ENCODE measurements around the gene GABPB2.

GABPB2 gene

GRCh38 chr1:151165281-151165737 lies 94.7 kb downstream of the GABPB2 start:
- peak; percentile 62 for DNase-seq

- DNase-seq: peak; percentile 100
Observed at GRCh38 chr1:151165738-151166504, 95.4 kb downstream of the GABPB2 start, which contains the start of the genes LYSMD1 and SCNM1. TSS of gene LYSMD1 (minus strand) at chr1:151165902. CDS start at chr1:151165258, 644 bp downstream. TSS of gene SCNM1 (plus strand) at chr1:151166144. CDS start at chr1:151166153, 9 bp downstream.

DNA sequence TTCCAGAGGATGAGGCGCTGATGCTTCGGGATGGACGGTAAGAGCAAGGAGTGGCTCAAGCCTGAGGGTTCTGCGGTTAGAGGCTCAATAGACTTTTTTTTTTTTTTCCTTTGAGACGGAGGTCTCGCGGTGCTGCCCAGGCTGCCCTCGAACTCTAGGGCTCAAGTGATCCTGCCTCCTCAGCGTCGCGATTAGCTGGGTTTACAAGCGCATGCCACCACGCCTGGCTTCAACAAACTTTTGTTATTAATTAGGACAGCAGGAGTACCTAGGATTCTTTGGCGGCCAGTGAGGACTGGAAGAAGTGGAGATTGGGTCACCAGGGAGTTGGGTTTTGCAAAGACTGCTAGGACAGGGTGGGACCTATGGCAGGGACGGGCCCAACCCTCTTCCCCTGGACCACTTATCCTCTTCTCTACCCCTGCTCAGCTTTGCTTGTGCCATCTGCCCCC lies 96.0 kb downstream of the GABPB2 start:
- DNase-seq: peak; percentile 64

GRCh38 chr1:151167116-151167515 lies 96.6 kb downstream of the GABPB2 start:
- no peak for DNase-seq

DNA sequence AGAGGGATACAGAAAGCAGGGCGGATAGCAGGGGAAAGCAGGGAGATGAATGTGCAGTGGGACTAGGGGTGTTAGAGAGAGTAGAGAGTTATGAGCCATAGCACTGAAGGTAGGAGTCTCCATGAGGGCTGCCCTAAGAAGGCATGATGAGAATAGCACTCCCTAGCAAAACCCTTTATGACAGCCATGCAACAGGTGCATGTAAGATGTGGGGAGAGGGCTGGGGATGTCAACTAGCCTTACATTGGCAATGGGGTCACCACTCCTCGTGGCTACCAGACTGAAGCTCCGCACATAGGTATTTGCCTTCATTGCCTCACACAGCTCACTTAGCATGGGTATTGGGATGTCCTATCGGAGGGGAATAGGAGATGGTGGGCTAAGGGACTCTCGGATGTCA lies 100.6 kb downstream of the GABPB2 start:
- no peak for DNase-seq

Measured in fibroblast of skin of right biceps (primary cell).